Smooth muscle cell (in vitro differentiated cells): ENCODE results near the gene DCLK1. TPM values are rescaled to one million over a fixed set of nuclear protein-coding genes. Genes with fewer than 3 reads are reported as not detected.

Experiments
- DNase-seq: peaks from one replicate; lab custom pipeline; 2025; ENCODE audit not compliant: unreplicated experiment; lab: John Stamatoyannopoulos, UW
- H2AFZ ChIP-seq: fragments of 200-600 bp; sonication (generic); 2 replicates; pipeline ENCODE4 v1.6.0; 2016; ENCODE audit warnings: antibody characterized with exemption, low read depth, mild to moderate bottlenecking
- H3F3A ChIP-seq: fragments of 200-600 bp; sonication (generic); 2 replicates; pipeline ENCODE4 v1.6.0; 2017; ENCODE audit warnings: antibody characterized with exemption, low read depth
- H3K27ac ChIP-seq: fragments of 200-600 bp; sonication (generic); 2 replicates; pipeline ENCODE4 v1.5.1; 2016; ENCODE audit warnings: low read depth, mild to moderate bottlenecking
- H3K27me3 ChIP-seq: fragments of 200-600 bp; sonication (generic); 2 replicates; pipeline ENCODE4 v1.6.1; 2016; ENCODE audit warnings: low read depth, mild to moderate bottlenecking
- H3K36me3 ChIP-seq: fragments of 200-600 bp; sonication (generic); 2 replicates; pipeline ENCODE4 v1.5.1; 2016; ENCODE audit warnings: low read depth
- H3K4me1 ChIP-seq: fragments of 200-600 bp; sonication (generic); 2 replicates; pipeline ENCODE4 v1.5.1; 2016; ENCODE audit warnings: low read depth
- H3K4me2 ChIP-seq: fragments of 200-600 bp; sonication (generic); 2 replicates; pipeline ENCODE4 v1.6.0; 2016; ENCODE audit warnings: mild to moderate bottlenecking
- H3K4me3 ChIP-seq: fragments of 200-600 bp; sonication (generic); 2 replicates; pipeline ENCODE4 v1.5.1; 2016; ENCODE audit warnings: mild to moderate bottlenecking
- H3K79me2 ChIP-seq: fragments of 200-600 bp; sonication (generic); 2 replicates; pipeline ENCODE4 v1.6.0; 2016; ENCODE audit warnings: low read depth, mild to moderate bottlenecking
- H3K9ac ChIP-seq: fragments of 200-600 bp; sonication (generic); 2 replicates; pipeline ENCODE4 v1.6.0; 2016; ENCODE audit warnings: low read depth
- H3K9me3 ChIP-seq: fragments of 200-600 bp; sonication (generic); replicated peaks from 2 replicates; pipeline ENCODE4 v1.5.1; 2016; ENCODE audit warnings: low read depth
- H4K20me1 ChIP-seq: fragments of 200-600 bp; sonication (generic); 2 replicates; pipeline ENCODE4 v1.6.0; 2016; ENCODE audit warnings: low read depth
- CTCF ChIP-seq: fragments of 200-600 bp; sonication (generic); IDR thresholded peaks from 2 replicates; pipeline ENCODE4 v1.5.1; 2017; ENCODE audit warnings: borderline replicate concordance, mild to moderate bottlenecking, antibody characterized with exemption; ENCODE audit not compliant: insufficient read depth, poor library complexity, severe bottlenecking
- WGBS: methylation state at CpG from one replicate; pipeline ENCODE4 v1.1.7; 2016; ENCODE audit warnings: low lambda C conversion rate; 5-methylcytosine and 5-hydroxymethylcytosine counted together
- polyA plus RNA-seq: library from polyadenylated mRNA; unstranded; fragments of >200 nt; fragmentation: Nextera tagmentation; extraction: Ambion mirVana; gene quantifications from 2 replicates; pipeline ENCODE4 v1.2.1, GENCODE V29; 2016
- total RNA-seq: library from RNA; depleted of rRNA; stranded (reverse); fragments of >200 nt; gene quantifications from 2 replicates; pipeline ENCODE4 v1.2.3, GENCODE V29; 2014

Gene DCLK1
- total and polyA plus RNA-seq, 2 experiments from 2014 or later = 0.72 TPM; not detected in 1

GRCh38 chr13:35833608-35834275 lies 297.4 kb downstream of the DCLK1 start:
- H4K20me1 ChIP-seq = no peaks in the 10 kb centered on the region
- 95% methylated on average over 6 of the region's 6 CpGs for WGBS
- peaks cover 6% of the 10 kb centered on the region for H3K4me1 ChIP-seq
- no peaks in the 10 kb centered on the region for H3F3A ChIP-seq
- no peak for DNase-seq
- no peaks in the 10 kb centered on the region for H3K27me3 ChIP-seq
- no peaks in the 10 kb centered on the region for H3K36me3 ChIP-seq
- no peak overlapping the region for H3K9ac ChIP-seq
- H3K79me2 ChIP-seq = no peaks in the 10 kb centered on the region
- no peak overlapping the region for H2AFZ ChIP-seq
- TF ChIP-seq CTCF = no peak
- no peak overlapping the region for H3K27ac ChIP-seq
- no peak overlapping the region for H3K4me2 ChIP-seq
- H3K4me3 ChIP-seq = no peak overlapping the region
- H3K9me3 ChIP-seq = no peaks in the 10 kb centered on the region

- H3K9ac ChIP-seq = no peak overlapping the region
- no peak overlapping the region for H3K27ac ChIP-seq
- H3K4me2 ChIP-seq = no peak overlapping the region
- H3K27me3 ChIP-seq = no peaks in the 10 kb centered on the region
- H3K79me2 ChIP-seq = no peaks in the 10 kb centered on the region
- no peak for DNase-seq
- WGBS = 92% methylated on average over 9 of the region's 9 CpGs
- H3K4me3 ChIP-seq = no peak overlapping the region
- no peak overlapping the region for H2AFZ ChIP-seq
- TF ChIP-seq CTCF = no peak
- no peaks in the 10 kb centered on the region for H3K36me3 ChIP-seq
- peaks cover 6% of the 10 kb centered on the region for H3K4me1 ChIP-seq
- no peaks in the 10 kb centered on the region for H4K20me1 ChIP-seq
- no peaks in the 10 kb centered on the region for H3F3A ChIP-seq
- H3K9me3 ChIP-seq = no peaks in the 10 kb centered on the region
Measured at GRCh38 chr13:35833031-35833430, 298.2 kb downstream of the DCLK1 start.

- Histone ChIP-seq H4K20me1 (no peaks in the 10 kb centered on the region), H3K4me2 (no peak overlapping the region), H3K4me1 (peaks cover 6% of the 10 kb centered on the region), H3K4me3 (no peak overlapping the region), H3K27me3 (no peaks in the 10 kb centered on the region), H3K79me2 (no peaks in the 10 kb centered on the region), H3F3A (no peaks in the 10 kb centered on the region), H2AFZ (no peak overlapping the region), H3K27ac (no peak overlapping the region), H3K9me3 (no peaks in the 10 kb centered on the region), H3K36me3 (no peaks in the 10 kb centered on the region), H3K9ac (no peak overlapping the region)
- no peak for TF ChIP-seq CTCF
- DNase-seq = no peak
- WGBS = 29% methylated on average over 1 of the region's 1 CpG
Measured at GRCh38 chr13:35832551-35832950, 298.6 kb downstream of the DCLK1 start.

- H3K27ac ChIP-seq = no peak overlapping the region
- DNase-seq = no peak
- TF ChIP-seq CTCF = no peak
- no peak overlapping the region for H2AFZ ChIP-seq
- H3K27me3 ChIP-seq = no peaks in the 10 kb centered on the region
- no peak overlapping the region for H3K4me2 ChIP-seq
- H4K20me1 ChIP-seq = no peaks in the 10 kb centered on the region
- no peak overlapping the region for H3K4me3 ChIP-seq
- peaks cover 6% of the 10 kb centered on the region for H3K4me1 ChIP-seq
- no peak overlapping the region for H3K9ac ChIP-seq
- WGBS = 97% methylated on average over 2 of the region's 2 CpGs
- H3K9me3 ChIP-seq = no peaks in the 10 kb centered on the region
- H3F3A ChIP-seq = no peaks in the 10 kb centered on the region
- no peaks in the 10 kb centered on the region for H3K79me2 ChIP-seq
- H3K36me3 ChIP-seq = no peaks in the 10 kb centered on the region
Measured at GRCh38 chr13:35830850-35831450, 300.2 kb downstream of the DCLK1 start.
